Measurements from ENCODE around the gene TRAPPC12.

Gene TRAPPC12

DNA sequence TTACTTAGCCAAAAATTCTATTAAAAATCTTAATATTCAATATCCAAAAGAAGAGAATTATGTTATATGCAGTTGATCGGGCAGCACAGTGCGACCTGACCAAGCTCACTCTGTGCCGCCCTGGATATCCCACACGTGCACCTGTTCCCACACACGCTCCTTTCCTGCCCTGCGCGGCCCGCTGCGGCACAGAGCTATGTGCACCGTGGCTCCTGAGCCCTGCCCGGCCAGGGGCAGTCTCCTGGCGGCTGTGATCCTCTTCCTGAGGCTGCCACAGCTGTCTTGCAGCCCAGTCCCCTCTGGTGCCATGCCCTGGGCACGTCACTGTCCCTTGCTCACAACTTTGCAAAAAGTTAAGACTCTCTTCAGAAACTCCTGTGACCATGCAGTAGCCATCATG lies 29.3 kb downstream of the TRAPPC12 start:
- DNase-seq: no peak

DNA sequence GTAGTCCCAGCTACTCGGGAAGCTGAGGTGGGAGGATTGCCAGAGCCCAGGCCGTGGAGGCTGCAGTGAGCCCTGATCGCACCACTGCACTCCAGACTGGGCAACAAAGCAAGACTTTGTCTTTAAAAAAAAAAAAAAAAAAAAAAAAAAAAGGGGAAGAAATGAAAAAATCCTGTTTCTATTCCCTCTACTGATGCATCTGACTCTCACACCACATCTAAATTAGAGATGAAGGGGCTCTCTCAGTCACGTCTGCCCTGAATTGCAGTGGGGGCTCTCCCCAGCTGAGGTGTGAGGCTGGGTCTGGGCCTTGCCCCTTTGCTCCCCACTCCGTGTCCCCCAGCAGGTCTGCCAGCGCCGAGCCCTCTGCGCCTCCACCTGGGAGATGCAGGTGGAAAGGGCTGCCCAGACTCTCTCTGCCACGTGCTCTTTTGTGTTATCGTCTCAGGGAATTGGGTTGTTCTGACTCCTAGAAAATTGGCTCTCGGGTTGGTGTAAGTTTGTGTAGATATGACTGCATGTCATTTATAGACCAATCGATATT lies 30.2 kb downstream of the TRAPPC12 start:
- no peak for DNase-seq

DNA sequence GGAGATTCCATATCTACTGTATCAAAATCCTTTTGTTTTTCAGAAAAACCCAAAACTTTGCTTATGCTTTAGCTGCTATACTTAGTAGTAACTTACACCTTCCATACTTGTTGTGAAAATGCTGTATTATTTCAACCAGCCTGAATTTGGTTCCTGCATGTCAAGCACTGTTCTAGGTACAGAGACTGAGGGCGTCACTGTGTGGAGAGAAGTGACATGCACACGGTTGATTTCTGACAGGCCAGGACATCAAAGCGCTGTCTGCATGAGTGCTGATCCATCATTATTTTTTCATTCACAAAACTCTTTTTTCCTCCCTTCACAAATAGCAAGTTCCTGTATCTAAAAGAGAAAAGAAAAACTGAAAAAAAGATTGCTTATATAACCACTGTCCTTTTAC lies 31.6 kb downstream of the TRAPPC12 start:
- no peak for DNase-seq

DNA sequence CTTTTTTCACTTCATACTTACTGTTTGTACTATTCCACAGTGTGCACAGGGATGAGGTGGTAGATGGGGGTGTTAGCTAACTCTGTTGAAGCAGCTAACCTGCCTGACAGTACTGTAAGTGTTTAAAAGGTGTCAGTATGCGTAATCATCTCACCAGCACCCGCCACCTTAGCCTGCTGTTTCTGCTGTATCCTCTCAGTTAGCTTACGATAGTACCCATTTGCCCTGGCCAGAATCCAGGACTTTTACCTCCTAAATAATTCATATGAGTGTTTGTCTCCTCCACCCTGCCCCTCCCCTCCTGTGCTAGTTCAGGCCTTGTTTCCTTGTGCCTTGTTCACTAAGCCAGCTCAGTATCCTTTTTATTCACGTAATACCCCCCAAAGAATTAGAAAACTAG lies 34.2 kb downstream of the TRAPPC12 start:
- DNase-seq: no peak

DNA sequence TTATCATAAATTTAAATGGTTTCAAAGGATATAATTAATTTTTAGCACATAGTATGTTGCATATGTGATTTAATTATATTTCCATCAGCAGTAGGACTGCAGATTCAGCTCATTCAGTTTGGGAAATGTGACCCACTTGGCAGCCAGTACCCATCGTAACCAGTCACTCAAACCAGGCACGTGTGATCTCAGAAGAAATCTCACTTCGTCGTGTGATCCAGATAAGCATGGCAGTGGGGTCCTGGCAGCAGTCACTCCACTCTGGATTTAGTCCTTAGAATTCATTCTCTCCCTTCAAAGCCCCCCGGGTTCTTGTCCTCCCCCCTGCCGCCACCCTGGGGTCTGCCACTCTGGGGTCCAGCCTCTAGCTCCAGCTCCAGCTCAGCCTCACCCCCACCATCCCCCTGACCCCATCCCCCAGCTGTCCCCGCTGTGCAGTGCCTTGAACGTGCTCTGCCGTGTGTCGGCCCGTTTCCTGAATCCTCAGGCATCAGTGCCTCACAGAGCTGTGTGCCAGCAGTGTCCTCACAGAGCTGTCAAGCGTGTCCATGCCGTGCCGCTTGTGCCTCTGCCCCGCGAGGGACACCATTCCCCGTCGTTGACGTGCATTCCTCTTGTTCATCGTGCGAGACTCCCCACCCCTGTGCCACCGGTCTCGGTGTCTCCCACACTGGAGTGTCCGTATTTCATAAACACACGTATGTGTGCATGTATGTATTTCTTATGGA lies 34.8 kb downstream of the TRAPPC12 start:
- DNase-seq: no peak

DNA sequence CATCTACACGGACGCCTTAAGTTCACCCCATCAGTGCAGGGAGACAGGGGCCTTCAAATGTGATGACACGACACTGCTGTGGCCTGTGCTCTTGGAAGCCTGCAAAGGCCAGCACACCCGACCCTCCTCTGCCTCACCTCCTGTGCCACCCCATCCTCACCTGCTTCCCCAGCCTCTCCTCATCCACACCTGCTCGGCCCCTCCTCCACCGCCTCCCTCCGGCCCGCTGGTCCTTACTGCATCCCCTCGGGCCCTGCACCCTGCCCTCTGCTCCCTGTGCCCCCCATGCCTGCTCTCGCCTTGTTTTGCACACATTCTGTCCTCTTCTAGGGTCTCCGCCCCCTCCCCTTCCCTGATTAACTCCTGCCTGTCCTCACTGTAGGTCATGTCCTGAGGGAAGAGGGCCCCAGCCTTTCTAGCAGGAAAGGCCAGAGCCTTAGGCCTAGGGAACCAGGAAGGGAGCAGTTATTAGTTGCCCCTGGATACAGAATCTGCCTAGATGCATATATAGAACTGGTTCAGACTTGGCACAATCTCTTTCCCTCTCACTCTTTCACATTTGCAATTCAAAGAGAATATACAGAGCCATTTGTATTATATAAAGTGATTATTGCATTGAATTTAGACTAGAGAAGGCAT lies 39.4 kb downstream of the TRAPPC12 start:
- DNase-seq: no peak

DNA sequence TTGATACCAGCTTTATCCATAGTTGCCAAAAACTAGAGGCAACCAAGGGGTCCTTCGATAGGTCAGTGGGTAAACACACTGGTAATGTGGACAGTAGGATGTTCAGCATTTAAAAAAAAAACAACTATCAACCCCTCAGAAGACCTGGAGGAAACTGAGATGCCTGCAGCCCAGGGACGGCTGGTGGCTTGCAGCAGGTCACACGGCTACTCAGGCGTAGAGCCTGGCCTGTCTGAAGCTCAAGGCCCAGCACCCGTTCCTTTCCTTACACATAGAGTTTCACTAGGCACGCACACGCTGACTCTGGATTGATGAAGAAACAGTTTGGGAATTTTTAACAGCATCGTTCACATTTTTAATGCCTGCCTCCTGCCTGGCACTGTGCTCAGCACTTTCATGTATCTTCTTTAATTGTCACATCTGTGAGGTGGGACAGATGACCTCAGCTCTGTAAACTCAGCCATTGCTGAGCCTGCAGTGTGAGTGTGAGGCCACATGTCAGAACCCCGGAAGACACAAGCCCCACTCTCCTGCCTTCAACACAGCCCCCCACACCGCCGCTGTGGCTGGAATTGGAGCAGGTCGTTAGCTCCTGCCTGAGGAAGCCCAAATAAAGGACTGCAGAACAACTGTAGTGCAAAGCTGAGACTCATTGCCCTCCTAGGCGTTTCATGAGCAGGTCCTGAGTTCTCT lies 40.7 kb downstream of the TRAPPC12 start:
- no peak for DNase-seq

DNA sequence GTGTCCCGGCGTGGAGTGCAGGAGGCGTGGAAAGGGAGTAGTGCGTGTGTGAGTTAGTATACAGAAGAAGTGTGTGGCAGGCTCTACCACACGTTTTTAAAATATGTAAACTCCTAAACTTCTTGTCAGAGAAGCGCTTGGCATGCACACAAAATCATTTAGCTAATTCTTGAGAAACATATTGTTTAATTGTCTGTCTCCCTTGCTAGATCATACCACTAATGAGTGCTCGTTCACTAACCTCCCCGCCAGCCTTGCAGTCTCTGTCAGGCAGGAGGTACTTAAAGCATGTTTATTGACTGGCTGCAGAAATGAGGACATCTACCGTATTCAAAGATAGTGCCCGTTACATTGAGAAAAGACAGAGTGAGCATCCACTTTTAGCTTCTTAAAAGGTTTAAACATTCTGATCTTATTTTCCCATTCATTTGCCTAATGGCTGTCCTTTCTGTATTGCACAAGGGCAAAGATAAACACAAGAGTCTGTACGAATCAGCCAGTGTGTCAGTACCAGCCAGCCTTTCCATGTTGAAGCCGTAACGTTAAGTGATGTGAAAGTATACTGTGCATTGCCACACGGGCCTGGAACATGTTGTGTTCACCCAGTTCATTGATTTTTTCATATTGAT lies 41.4 kb downstream of the TRAPPC12 start:
- DNase-seq: no peak

DNA sequence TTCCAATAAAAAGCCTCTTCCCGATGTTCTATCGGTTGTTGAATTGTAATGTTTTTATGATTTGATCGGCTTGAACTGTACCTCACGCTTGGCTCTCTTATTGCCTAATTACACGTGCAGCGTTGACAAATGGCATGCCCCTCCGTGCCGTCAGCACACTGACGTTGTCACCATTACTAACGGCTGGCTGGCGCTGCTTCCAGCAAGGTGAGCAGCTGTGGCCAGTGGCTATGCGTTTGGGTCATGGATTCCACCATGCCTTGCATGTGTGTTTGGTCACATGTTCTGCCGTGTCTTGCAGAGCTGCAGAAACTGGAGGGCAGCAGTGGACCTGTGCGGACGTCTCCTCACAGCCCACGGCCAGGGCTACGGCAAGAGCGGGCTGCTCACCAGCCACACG lies 42.1 kb downstream of the TRAPPC12 start:
- DNase-seq: no peak

DNA sequence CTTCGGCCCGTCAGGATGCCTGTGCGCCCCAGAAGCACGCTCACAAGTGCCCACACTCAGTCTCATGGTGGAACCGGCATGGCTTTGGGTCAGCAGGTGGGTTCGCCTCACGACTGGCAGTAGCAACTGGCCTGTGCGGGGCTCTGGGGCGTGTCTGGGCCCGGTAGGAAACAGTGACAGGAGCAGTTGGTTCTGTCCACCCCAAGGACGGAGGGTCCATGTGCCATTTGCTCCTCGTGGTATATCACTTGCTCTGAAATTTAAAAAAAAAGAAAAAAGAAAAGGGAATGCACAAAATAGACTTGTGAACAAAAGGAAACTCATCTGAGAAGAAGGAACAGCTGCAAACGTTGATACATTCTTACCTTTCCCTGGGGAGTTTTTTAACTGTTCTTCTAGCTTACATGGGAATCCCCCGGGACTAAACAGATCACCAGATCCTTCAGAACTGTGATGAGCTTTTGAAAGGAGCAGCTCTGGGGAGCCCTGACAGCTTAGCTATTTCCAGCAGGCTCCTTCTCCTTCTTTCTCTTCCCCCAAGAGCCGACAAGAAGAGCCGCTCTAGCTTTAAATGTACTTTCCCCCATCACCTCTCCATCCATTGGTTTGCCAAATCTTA lies 42.8 kb downstream of the TRAPPC12 start:
- DNase-seq: no peak

DNA sequence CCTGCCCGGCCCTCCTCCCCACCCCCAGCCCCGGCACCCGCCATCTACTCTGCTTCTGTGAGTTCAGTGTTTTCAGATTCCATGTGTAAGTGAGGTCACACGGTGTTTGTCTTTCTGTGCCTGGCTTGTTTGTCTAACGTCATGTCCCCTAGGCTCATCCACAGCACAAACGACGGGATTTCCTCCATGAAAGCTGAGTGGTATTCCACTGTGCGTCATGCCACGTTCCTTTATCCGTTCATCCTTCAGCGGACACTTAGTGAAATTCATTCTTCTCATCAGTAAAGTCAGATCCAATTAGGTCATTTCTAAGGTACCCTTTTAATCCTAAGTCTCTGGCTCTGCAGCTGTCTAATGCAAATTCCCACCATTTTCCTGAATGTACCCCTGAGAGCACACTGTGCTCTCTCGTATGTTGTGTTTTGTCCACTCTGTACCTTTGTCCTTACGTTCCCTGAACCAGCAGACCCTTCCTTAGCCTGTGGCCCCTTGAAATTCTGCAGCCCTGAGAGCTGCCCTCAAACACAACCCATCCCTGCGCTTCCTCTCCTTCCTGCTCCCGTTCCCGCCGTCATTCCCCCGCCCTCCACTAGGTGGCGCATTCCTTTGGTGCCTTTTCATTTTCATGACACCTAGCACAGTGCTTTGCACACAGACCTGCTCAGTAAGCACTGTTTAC lies 44.1 kb downstream of the TRAPPC12 start:
- DNase-seq: peak; percentile 42

DNA sequence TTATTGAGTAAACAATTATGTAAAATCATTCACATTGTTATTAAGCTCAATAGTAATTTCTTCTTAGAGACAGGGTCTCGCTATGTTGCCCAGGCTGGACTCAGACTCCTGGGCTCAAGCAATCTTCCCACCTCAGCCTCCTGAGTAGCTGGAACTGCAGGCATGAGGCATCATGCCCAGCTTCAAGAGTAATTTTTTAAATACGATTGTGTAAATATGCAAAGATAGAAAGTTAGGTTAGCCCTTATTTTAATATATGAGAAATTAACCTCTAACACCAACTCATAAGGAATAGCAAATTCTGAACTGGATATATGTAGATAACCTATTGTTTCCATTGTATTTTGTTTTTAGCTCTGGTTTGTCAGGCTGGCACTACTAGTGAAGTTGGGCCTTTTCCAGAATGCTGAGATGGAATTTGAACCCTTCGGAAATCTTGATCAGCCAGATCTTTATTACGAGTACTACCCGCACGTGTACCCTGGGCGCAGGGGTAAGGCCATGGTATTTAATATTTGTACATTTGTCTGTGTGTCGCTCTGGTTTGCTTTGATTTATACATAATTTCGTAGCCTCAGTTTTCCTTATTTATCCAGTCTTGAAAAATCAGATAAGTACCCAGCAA lies 44.8 kb downstream of the TRAPPC12 start:
- no peak for DNase-seq

DNA sequence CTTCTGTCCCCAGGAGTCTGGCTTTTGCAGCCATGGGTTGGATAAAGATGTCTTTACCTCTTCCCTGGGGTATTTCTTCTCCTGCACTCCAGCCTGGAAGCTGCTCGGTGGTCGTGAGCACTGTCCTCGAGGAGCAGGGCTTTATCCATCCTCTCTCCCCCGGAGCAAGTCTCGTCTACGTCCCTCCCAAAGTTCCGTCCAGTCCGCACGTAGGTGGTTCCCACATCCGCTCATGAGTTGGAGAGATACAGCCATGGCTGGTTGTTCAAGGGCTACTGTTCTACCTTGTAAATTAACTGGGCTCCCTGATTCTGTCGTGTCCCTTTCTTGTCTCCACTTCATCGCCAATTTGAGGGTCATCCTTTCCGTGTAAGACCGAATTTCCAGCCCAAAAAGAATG lies 47.1 kb downstream of the TRAPPC12 start:
- DNase-seq: no peak

DNA sequence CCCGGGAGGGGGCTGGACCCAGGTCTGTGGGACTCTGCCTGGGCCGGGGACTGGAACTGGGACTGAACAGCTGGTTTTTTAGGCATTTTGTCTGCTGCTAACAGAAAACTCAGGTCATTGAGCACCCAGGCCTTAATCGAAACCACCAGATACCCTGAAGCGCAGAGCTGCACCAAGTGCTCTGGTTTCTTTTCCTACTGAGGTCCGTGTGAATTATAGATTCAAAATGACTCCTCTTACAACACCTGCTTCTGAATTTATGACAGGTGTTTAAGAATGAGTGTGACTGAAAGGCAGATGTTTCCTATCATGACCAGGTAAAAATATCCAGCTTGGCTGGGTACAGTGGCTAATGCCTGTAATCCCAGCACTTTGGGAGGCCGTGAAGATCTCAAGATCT lies 47.8 kb downstream of the TRAPPC12 start:
- DNase-seq: no peak

DNA sequence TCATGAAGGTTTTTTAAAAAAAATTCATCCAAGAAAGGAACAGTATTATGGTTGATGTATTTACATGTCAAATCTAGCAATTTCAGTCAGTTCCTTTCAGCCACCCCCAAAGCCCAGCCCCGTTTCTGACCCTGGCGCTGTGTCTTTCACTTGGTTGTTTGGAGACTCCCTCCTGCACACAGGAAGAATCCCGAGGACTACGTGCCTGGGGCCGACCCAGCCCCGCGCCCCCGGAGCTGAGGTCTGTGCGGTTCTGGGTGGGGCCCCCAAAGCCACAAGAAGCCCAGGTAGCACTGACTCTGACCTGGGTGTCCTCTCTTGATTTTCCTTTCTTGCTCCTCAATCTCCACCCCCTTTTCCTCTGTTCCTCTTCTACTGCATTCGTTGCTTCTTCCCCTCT lies 49.1 kb downstream of the TRAPPC12 start:
- DNase-seq: no peak

DNA sequence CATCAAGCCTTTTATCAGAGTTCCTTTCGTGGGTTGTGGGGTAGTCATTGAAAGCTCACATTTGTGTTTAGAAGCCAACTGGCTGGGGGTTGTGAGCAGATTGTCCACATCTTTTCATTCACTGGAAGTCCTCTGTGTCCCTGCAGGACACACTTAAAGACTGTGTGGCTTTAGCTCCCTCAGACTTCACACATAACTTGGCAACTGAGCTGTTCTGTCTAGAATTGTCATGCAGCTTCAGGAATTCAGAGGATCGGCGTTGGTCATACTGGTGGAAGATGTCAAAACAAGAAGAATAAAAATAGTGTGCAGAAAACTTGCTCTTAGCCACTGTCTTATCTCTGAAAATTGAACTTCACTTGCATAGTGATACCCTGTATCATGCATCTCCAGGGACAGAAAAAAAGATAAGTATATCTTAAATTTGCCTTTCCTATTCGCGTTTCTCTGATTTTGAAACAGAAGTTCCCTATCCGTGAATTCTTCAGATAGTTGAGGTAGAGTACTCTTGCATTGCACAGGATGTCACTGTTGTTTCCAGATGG lies 49.6 kb downstream of the TRAPPC12 start:
- peak; percentile 44 for DNase-seq

DNA sequence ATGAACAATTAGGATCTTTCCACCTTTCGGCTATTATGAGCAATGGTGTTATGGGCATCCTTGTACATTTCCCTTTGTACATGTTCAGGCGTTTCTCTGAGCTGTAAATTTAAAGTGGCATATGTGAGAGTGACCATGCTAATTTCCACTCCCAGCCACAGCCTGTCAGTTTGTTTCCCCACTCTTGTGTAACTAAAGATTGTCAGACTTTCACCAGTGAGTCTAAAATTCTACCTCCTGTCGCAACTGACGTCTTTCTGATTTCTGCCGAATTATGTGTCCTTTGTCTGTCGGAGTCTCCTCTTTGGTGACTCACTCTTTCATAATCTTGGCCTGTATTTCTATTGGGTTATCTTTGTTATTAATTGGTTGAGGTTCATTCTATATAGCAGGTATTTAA lies 50.7 kb downstream of the TRAPPC12 start:
- no peak for DNase-seq

DNA sequence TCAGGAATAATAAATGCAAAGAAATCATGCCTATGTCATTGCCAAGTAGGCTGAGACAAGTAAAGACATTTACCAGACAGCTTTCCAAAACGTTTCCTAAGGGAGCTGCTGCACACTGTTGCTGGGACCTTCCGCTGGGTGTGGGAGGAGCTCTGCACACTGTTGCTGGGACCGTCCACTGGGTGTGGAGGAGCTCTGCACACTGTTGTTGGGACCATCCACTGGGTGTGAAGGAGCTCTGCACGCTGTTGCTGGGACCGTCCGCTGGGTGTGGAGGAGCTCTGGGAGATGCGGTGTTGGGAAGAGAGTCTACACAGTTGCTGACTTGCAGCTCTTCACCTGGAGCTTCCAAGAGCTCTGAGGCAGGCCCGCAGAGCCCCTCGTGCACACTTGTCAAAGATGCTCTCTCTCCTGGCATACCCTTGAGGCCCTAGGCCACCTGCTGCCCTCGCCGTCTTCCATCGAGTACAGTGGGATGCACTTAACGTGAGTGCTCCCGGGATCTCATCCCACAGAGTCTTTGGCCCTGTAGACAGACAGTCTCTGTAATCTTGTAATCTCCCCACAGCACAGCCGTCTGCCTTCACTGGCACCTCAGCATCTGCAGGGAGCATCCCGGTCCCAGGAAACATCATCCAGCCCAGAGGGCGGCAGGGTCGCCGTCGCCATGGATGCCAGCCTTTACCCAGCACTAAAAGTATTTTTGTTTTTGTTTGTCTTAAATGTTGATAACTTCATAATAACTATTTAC lies 51.4 kb downstream of the TRAPPC12 start:
- DNase-seq: no peak

DNA sequence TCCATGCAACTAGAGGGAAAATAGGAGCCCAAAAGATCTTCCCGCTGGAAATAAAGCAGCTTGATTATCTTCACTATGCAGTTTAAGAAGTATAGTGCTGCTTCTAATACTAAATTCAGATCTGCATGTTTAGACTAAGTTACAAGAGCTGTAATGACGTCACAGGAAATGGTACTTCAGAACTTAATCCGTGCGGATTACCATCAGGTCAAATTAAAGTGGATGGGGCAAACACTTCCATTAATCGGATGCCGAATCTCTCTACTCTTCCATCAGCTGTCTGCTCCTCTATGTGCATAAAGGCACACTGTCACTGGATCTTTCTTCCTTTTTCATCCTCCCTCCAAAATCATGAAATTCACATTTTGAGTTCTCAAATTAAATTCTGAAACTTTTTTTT lies 52.6 kb downstream of the TRAPPC12 start:
- no peak for DNase-seq

DNA sequence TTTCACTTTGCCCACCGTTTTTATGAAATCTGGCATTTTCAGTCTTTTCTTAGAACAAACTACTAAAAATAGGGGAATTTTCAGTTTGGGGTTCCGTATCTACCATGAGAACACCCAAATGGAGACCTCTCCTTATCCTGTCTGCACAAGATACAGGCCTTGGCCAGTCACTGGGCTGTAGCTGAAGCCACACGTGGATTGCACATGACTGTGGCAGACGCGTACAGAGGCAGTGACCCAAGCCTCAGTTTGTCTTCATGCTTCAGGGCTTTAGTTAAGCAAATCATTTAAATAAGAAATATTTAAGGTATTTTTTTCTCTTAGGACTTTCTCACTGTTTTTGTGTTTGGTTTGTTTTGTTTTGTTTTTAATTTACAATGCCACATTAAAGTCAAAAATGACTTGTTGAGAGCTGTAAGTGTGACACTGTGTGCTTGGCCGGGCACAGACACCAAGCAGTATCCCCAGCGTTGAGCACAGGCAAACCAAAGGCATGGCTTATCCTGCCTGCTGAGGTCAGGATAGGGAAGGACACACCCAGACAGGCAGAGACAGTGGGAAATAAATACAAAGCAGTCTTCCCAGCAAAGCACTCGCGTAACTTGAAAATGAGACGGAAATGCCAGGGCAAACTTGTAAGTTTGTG lies 53.3 kb downstream of the TRAPPC12 start:
- no peak for DNase-seq

Measured in fibroblast of skin of back (primary cell).